ENCODE data around the gene VIT.
A peak's percentile ranks its signal among the peaks of the same experiment; 100 is the strongest.

Gene VIT, protein sequence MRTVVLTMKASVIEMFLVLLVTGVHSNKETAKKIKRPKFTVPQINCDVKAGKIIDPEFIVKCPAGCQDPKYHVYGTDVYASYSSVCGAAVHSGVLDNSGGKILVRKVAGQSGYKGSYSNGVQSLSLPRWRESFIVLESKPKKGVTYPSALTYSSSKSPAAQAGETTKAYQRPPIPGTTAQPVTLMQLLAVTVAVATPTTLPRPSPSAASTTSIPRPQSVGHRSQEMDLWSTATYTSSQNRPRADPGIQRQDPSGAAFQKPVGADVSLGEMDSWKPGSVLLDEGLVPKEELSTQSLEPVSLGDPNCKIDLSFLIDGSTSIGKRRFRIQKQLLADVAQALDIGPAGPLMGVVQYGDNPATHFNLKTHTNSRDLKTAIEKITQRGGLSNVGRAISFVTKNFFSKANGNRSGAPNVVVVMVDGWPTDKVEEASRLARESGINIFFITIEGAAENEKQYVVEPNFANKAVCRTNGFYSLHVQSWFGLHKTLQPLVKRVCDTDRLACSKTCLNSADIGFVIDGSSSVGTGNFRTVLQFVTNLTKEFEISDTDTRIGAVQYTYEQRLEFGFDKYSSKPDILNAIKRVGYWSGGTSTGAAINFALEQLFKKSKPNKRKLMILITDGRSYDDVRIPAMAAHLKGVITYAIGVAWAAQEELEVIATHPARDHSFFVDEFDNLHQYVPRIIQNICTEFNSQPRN

DNA sequence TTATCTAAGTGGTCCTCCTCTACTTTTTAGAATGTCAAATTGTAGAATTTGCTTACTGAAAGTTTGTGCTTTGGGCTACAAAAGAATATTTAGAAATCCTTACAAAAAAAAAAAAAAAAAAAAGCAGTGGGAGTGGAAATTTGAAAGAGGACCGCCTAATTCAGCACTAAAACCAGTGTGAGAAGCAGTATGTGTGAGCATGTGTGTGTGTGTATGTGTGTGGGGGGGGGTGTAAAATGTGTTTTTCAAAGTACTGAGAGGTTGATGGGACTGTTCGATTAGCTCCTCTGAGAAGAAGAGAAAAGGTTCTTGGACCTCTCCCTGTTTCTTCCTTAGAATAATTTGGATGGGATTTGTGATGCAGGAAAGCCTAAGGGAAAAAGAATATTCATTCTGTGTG is at the start of gene VIT:
VIT (plus strand) TSS at position 175 of the 400 bp plus-strand sequence. CDS start 19,664 bp downstream, outside the sequence.
- no peak for DNase-seq (ENCODE audit: low spot score)

DNA sequence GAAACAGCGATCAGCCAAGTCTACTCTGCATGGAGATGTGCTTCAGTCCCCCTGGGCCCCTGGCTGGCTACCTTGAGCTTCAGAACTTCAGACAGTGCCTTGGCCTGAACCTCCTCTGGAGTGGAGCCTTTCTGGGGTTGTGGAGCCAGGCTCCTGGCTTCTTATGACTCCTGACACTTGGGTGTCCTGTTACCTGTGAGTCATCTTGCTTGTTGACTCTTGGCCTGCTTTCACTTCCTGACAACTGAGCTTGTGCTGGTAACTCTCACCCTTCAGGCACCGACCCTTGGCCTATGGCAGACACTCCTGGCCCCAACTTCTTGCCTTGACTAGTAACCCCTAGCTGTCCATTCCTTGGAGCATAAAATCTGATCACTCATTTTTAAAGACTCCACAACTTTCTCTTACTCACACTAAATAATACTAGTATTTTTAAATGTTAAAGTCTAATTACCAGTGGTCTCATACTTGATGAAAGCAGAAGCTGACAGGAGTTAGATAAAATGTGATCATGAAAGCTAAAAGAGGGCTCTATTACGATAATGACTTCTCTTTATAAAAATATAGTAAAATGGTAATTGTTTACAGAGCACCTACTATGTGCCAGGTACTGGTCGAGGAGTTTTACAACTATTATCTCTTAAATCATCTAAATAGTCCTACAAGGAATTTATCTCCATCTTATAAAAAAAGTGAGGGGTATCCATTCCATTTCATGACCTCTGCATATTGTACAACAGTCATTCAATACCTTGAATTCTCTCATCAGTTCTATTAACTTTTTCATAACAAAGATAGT is 46.3 kb upstream of the VIT start:
- no peak for DNase-seq (ENCODE audit: low spot score)

DNA sequence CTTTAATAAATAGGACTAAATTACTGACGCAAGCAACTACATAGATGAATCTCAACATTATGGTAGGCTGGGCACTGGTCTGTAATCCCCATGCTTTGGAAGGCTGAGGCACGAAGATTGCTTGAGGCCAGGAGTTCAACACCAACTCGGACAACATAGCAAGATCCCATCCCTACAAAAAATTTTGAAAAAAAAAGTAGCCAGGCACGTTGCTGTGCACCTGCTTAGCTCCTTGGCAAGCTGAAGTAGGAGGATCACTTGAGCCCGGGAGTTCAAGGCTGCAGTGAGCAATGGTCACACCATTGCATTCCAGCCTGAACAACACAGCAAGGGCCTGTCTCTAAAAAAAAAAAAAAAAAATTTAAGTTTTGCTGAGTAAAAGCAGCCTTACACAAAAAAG is 43.4 kb upstream of the VIT start:
- DNase-seq (ENCODE audit: low spot score): no peak

DNA sequence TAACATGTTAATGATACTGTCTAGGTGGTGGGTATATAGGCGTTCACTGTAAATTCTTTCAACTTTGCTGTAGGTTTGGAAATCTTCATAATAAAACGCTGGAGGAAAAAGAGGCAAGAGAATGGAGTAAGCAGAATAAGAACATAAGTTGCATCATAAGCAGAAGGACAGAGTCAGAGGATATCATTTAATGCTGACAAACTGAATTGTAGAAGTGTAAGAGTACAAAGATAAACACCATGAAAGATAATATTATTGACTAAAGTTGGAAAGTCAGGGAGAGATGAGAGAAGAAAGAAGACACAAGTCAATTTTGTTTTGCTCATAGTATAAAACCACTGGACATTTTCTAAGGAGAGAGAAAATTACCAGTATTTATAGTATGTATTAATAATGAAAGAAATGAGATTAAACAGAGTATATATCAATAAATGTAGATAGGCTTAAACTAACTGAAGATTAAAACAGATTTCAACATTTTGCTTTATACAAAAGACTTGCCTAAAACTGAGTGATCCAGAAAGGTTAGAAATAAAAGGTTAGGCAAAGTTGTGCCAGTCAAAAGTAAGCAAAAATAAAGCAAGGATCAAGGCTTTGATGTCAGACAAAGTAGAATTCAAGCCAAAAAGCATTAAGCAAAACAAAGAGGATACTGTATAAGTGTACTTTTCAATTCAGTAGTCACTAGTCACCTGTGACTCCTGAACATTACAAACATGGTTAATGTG is 42.4 kb upstream of the VIT start:
- DNase-seq (ENCODE audit: low spot score): no peak

DNA sequence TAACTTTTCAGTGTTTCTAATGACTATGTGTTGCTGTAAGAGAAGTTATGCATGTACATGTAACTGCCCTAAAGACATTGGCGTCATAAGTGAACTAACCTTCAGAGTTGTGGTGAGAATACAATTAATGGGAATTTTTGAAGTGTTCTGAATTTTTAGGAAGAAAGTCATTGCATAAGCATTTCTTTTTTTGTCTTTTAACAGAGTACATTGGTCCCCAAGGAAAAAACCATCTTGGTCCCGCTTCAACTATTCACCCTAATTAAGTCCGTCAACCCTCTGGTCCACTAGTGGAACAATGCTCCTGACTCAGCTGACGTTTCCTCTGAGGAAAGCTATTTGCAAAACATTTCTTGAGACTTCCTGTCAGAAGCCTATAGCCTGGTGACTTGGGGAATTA is 41.1 kb upstream of the VIT start:
- no peak for DNase-seq (ENCODE audit: low spot score)

DNA sequence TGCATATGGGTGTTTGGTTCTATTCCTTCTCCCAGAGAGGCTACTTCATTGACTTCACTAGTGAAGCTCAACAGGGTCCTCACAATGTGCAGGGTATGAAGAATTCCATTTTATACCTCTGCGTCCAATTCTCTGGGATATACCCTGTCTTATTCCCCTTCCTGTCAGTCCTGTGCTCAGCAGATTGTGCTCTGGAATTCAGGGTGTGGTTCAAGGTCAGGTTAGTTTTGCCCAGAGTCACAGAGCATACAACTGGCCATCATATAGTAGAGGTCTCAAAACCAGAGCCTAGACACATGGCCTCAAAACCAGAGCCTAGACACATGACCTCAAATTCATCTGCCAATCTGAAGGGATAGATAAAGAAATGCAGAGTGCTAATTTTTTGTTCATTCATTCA is 38.8 kb upstream of the VIT start:
- DNase-seq (ENCODE audit: low spot score): no peak

DNA sequence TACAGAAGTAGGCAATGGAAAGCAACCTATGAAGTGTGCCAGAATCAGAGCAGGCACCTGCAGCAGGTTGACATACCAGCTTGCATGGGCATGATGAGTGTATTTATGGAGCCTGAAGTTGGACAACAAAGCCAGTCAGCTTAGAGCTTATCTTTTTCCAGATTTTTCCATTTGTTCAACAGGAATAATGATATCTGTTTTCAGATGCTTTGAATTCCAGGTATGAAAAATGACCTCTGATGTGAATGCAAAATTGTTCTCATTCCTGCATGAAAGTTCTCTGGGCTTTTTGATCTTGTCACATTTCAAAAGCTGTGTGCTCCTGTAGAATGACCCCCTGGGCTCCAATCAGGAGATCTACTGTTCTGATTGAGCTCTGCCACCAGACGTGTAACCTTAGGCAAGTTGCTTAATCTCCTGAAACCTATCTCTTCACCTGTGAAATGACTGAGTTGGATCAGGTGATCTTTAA is 38.2 kb upstream of the VIT start:
- DNase-seq (ENCODE audit: low spot score): no peak

DNA sequence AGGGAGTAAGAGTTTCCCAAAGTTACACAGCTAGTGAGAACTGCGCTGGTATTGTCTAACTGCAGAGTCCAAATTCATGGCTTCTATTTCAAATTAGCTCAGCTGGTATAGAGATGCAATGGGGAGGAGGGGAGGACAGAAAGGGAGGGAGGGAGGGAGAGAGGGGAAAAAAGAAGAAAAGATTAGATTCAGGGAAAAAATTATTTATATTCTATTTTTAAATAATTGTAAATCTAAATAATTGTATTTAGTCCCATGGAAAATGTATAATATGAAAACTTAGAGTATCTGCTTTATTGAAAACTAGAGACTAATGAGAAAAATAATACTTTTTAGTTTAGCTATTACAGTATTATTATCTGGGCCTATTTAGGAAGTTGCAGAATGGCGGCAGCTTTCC is 37.3 kb upstream of the VIT start:
- DNase-seq (ENCODE audit: low spot score): no peak

DNA sequence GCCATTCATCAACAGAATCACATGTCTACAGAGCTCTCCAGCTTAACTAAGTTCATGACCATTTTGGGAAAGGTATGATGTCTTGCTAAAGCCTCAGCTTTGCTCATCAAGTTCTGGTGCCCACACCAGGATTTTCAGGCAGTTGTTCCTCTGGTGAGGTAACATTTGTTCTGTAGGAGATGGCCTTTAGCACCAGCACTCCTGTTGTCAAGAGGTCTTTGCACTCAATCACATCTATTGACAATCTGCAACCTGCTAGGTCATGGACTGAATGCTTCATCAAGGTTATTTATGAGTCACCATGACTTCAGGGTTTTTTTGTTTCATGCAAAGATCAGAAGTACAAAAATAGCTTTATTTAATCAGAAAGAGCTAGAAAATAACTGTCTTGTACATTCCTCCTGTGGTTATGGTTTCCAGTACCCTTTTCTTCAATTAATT is 36.6 kb upstream of the VIT start:
- no peak for DNase-seq (ENCODE audit: low spot score)

DNA sequence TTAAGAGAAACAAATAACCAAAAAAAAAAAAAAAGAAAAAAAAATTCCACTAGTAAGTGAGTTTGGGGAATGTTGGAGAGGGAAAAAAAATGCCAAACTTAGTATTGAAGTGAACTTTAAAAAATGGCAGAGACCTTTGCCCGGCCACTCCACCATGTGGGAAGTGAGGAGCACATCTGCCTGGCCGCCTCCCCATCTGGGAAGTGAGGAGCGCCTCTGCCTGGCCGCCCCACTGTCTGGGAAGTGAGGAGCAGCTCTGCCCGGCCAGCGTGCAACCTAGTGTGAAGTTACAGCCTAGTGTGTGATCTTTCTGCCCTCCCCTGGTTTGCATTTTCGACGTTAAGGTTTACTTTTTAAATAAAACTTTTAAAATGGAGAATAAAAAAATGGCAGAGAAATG is 33.9 kb upstream of the VIT start:
- DNase-seq (ENCODE audit: low spot score): no peak

DNA sequence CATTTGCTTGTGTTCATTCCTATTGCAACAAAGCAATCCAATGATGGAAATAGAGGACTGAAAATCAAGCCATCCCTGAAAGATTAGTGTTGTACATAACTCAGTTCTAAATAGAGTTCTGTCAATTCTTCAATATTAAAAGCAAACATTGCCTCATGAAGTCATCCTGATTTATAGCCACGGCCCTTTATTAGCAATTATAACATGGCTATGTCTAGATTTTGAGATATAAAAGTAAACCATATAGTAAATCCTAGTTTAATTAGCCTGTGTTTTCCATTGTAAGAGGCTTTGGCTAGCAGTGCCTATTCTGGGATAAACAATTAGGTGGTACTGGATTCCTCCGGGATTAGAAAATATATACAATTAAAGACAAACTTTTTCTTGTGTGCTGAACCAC is 33.2 kb upstream of the VIT start:
- DNase-seq (ENCODE audit: low spot score): no peak

DNA sequence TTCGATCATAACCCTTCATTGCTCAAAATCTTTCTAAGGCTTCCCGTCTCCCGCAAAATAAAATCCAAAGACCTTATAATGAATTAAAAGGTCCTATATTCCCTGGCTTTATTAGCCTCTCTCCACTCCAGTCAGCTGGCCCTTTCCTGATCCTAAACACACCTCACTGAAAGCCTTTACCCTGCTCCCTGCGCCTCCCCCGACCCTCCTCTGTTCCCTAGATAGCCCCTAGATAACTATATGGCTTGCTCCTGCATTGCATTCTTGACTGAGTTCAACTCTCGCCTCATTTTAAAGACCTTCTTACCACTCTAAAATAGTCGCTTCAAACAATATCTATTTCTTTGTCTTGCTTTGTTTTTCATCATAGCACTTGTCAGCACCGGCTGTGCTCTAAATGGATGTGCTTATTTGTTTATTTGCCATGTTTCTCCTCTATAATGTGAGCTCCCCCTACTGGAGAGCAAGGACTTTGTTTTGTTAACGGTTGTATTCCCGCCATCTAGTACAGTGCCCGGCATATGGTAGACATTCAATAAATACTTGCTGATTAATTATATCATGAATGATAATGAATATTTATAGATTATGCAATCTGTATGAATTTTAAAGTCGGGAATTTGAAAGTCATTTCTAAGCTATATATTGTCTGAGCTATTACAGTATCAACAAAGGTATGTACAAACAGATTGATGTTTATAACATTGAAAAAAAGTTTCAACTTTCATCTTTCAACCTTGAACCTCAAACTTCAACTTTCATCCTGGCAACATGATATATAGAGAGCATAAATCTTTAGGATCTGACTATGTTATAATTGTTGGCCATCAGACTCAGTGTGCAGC is 32.4 kb upstream of the VIT start:
- peak; percentile 79 for DNase-seq (ENCODE audit: low spot score)

DNA sequence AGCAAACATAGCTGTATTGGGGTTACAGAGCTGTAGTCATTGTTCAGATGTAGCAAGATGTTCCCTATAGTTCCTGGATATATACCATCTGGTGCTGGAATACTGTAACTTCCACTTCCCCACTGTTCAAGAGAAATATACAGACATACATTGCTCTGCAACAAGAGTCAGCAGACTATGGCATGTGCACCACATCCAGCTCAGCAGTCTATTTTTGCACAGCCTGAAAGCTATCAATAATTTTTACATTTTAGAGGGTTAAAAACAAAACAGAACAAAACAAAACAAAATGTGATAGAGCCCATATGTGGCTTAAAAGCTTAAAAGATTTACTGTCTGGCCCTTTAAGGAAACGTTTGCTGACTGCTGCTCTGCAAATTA is 31.8 kb upstream of the VIT start:
- no peak for DNase-seq (ENCODE audit: low spot score)

DNA sequence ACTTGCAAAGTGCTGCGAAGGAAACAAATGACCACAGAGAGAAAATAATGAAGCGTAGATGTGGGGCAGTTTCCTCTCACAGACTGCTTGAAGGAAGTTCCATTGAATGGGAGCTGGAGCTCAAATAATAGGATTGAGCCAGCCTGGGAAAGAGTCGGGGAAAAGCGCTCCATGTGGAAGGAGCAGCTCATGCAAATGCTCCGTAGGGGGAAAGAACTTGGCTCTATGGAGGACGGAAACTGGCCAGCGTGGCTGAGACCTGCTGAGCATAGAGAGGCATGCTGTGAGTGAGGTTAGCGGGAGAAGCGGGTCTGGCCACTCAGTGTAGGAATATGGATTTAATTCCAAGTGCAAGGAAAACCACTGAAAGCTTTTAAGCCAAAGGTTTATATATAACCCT is 28.6 kb upstream of the VIT start:
- DNase-seq (ENCODE audit: low spot score): peak; percentile 18

DNA sequence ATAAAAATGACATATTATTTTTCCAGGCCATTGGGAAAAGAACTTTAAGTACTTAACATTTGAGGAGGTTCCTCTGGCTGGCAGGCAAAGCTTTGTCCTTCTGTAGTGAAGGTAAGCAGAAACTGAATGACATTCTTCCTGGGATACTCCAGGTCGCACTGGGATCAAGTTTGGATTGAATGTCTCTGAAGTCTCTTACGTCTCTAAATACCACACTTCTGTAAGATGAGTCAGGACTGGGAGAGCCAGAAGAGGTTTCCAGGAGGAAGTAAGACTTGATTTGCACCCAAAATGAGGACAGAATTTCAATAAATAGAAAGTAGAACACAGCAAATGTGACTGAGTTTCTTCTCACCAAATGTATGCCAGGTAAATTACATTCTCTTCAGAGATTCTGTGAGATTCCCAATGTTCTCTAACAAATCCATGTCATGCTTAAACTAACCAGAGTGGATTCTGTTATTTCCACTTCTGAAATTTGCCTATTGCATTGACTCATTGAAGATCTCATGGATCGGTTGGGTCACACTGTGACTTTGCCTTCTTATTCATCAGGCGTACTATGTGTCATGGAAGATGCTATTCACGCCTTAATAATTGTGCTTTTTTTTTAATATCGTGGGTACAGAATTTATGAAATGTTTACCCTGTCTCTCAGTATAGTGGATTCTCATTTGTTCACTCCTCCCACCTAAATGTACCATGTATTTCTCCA is 25.5 kb upstream of the VIT start:
- no peak for DNase-seq (ENCODE audit: low spot score)

DNA sequence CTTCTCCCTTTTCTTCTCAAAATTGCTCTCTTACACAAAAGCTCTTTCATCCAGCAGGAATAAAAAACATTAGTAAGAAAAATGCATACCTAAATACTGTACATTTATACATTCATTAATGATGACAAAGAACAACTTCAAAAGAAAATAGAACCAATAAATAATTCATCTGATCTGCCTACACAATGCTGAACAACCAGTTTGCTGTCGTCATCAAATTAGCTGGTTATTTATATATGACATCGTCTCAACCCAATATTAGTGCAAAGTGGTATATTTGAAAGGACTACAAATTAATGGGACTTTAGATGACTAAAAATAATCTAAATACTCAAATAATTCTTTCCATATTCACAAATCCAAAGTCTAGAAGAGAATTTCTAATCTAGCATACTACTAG is 24.8 kb upstream of the VIT start:
- no peak for DNase-seq (ENCODE audit: low spot score)

DNA sequence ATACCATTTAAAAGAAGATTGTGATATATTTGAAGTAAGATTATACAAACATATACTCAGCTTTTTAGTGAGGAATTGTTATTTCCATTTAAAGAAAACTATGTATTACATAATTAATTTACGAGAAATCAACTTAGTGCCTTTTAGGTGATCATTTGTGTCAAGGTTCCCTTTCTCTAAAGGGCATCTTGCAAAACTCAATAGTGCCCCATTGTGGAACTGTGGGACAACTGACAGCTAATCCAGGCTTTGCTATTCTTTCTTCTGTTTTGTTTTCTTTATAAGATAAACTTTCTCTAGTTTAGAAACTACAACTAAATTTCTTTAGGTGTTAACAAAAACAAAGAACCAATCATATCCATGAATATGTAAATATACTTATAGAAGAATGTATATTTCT is 24.3 kb upstream of the VIT start:
- DNase-seq (ENCODE audit: low spot score): peak; percentile 13

DNA sequence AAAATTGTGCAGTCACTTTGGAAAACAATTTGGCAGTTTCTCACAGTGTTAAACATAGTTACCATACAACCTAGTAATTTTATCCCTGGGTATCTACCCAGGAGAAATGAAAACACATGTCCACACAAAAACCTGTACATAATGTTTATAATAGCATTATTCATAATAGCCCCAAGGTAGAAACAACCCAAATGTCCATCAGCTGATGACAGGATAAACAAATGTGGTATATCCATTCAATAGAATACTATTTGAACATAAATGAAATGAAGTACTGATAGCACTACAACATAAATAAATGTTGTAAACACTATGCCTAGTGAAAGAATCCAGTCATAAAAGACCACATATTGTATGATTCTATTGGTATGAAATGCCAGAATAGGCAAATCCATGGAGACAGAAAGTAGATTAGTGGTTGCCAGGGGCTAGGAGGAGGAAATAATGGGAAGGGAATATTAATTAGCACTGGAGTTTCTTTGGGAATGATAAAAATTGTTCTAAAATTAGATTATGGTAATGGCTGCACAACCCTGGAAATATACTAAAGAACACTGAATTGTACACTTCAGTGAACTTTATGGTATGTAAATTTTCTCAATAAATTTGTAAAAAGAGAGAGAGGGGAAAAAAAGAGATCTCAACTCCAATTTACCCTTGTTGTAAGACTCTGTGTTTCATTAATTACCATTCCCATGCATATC is 20.8 kb upstream of the VIT start:
- no peak for DNase-seq (ENCODE audit: low spot score)

DNA sequence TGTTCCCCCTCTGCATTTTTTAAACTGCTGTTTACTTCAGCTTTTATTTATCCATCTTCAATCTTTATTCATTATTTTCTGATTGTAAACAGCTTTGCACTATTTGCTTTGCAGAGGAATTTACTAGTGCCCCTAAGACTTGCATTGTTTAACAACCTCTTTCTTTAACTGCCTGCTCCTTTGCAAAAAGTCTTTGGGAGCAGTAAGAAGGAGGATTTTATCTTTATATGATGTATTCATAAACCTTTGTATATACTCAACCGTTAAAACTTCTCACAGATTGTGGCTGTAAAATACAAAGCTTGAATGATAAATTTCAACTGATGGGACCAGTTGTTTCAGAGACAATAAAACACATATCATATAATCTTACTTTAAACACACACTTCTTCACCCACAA is 20.1 kb upstream of the VIT start:
- no peak for DNase-seq (ENCODE audit: low spot score)

DNA sequence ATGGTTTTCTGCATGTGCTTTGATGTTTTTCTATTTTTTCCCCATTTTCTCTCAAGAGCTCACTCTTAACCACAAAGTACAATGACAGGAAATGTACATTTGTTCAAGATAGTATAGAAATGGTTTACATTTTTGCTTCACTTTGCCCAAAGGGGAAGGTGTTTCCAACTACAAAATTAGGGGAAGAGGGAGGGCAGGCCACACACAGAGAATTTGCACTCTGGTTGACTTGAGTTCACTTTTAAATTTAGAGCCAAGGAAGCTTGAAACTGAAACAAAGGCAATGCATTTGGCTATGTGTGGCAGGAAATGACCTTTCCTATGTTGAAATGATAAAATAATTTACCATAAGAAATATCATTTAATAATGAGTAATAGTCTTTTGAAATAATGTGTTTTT is 19.1 kb upstream of the VIT start:
- no peak for DNase-seq (ENCODE audit: low spot score)

All from globus pallidus (tissue), 1 donor.